GM21825 (cell line): ENCODE results near the gene TOGARAM2.
"Not testable (repeated sequence)": the region's sequence is repeated elsewhere in the genome, so short reads cannot be mapped to it uniquely, and the experiment has no call there.

Experiments used
- ATAC-seq: cut with Tn5 transposase; IDR thresholded peaks from one replicate; pipeline ENCODE4 v1.9.1; 2021; ENCODE audit warnings: mild to moderate bottlenecking, moderate library complexity; ENCODE audit not compliant: unreplicated experiment

Gene TOGARAM2

DNA sequence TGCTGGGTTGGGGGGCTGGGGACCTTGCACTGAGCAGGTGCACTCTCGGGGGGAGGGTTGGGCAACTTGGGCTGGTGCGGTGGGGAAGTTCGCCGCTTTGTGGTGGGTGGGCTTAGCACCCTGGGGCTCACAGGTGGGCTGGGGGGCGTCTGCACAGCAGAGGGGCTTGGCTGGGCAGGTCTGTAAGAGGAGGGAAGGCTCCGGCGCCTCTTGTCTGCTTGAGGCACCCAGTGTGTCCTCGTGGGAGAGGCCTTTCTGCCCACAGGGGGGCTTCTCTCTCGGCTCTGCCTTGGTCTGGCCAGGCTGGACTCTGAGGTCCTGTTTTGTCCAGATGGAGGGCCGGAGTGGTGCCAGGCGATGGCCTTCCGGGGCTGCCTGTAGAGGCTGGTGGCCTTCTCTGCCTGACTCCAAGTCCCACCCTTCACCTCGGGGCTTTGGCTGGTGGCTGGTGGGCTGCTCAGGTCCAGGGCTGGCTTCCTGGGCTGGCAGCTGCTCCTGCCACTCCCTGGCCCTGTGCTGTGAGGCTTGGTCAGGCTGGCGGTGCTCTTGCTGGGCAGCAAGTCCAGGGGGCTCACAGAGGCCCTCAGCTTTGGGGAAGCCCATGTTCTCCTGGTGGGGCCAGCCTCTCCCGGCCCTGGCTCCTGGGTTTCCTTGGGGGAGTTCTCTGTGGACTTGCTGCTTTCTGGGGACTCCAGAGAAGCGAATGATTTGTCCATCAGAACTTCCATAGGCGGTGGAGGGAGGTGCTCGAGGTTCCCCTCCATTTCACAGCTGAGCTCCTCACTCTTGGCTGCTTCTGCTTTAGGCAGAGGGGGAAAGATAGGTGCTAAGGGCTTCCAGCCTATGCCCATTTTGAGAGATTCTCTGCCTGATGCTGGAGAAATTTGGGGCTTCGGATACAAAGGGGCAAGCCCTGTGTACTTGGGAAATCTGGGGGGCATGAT, 90.2 kb downstream of the TOGARAM2 start:
- no peak for ATAC-seq

GRCh38 chr2:29072251-29072650, 91.2 kb downstream of the TOGARAM2 start:
- no peak for ATAC-seq

DNA sequence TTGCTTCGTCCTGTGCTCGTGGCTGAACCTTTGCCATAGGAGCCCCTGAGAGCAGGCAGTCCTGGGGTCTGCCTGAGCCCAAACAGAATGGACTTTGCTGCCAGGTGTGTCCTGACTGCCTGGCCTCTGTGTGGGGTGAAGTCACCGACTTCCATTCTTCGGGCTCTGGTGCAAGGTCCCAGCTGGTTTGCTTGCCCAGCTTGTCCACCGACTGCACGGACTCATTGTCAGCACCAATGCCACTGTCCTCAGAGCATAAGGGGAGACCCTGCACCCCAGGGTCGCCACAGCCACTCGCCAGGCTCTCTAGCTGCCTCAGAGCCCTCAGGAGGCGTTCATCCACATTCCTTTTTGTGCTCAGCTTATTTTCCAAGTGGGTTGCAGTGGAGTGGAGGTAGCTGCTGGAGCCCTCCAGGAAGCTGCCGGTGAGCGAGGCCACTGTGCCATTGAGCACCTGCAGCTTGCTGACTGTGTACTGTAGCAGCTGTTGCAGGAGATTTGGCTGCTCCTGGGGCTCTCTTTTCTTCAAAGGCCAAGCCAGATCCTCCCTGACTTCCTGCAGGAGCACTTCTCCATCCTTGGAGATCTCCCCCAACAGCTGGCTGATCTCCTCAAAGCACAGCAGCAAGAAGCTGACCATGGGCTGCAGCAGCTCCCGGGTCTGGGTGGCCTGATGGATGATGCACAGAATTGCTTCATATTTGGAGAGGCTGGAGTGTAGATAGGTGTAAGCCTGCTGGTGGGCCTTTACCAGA, 92.0 kb downstream of the TOGARAM2 start:
- ATAC-seq: no peak

DNA sequence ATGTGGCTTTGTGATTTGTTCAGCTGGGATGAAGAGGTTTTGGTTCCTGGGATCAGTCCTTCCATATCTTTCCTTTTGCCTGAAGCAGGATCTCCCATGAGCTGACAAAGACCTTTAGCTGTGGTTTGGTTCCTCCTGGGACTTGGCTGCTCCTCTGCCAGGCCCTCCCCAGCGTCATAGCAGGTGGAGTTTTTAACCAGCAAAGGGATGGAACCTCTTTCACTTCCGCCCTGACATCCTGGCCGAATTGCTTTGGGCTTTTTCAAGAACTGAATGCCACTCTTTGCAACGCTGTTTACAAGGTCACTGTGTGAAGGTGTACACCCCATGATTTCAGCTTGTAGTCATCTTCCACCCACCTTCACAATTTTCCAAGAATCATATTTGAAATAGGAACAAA, 92.8 kb downstream of the TOGARAM2 start:
- no peak for ATAC-seq

DNA sequence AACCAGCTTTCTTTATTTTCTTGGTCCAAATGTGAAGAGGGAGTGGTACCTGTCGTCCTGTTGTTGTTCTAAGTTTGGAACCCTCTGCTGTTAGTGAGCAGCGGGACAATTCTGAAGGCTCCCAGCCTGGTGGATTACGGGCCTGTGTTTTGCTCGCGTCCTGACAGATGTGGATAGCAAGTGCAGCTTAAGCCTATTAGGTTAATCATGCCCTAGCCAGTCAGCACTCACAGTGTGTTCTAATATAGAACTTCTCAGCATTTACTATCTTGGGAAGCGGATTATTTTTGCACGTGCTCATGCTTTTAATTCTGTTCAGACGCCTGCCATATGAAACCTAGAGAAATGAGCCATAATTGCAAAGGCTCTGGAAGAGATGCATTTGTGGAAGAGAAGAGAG, 93.3 kb downstream of the TOGARAM2 start, which contains the start of gene PCARE:
TSS of gene PCARE (minus strand) at position 113 of the 400 bp plus-strand sequence. CDS start 262 bp downstream, outside the sequence.
- no peak for ATAC-seq

DNA sequence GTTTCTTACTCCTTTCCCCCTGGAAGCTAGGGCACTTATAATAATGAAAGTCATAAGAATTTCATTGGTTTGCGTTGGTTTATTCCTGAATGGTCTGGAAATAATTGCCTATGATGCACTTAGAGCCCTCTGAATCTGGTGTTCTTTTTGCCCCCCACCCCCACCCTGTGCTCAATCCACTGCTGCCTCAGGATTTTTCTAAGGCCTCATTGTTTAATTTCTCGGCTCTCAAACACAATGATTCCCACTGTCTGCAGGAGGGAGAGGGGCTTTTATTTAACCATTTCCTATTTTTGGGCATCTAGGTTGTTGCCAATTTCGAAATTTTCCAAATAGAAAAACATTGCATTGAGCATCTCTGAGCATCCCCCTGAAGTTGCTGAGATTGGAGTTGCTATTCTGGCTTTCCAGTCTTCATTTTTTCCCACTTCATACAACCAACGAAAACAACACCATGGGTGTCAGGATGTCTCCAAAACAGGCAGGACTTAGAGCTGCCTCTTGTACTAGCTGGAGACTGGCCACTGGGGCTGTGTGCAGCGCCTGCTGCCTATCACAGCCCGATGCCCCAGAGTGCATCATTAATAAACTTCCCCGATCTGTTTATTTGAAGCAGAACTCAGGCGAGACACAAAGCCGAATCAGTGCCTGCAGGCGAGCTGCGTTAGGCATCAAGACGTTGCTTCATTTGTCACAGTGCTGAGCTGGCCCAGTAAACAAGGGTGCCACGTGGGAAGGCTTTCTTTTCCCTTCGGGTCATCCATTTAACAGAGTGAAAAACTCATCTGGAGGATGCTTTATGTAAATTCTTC, 95.0 kb downstream of the TOGARAM2 start:
- ATAC-seq: no peak

- ATAC-seq: no peak
These were observed 98.8 kb downstream of the TOGARAM2 start for GRCh38 chr2:29079887-29080286.

GRCh38 chr2:29080886-29081743, 100.0 kb downstream of the TOGARAM2 start:
- ATAC-seq: no peak

DNA sequence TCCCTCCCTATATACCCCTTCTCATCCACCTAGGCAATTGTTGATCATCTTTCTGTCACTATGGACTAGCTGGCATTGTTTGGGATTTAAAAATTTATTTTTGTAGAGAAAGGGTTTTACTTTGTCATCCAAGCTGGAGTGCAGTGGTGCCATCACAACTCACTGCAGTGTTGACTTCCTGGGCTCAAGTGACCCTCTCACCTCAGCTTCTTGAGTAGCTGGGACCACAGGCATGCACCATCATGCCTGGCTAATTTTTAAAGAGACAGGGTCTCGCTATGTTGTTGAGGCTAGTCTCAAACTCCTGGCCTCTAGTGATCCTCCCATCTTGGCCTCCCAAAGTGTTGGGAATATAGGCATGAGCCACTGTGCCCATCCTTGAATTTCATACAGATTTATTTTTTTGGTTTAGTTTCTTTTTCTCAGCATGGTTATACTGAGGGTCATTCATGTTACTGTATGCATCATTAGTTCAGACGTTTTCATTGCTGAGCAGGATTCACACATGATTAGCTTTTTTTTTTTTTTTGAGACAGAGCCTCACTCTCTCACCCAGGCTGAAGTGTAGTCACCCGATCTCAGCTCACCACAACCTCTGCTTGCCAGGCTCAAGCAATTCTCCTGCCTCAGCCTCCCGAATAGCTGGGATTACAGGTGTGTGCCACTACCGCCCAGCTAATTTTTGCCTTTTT, 101.9 kb downstream of the TOGARAM2 start:
- no peak for ATAC-seq

DNA sequence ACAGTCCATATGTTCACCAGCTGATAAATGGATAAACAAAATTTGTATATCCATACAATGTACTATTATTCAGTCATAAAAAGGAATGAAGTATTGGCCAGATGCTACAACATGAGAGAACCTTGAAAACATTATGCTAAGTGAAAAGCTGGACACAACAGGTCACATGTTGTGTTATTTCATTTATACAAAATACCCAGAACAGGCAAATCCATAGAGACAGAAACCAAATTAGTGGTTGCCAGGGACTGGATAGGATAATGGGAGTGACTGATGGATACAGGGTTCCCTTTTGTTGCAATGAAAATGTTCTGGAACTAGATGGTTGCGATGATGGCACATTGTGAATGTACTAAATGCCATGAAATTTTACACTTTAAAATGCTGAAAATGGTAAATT, 103.5 kb downstream of the TOGARAM2 start:
- ATAC-seq: no peak

- ATAC-seq: not testable (repeated sequence)
These were observed 109.2 kb downstream of the TOGARAM2 start for GRCh38 chr2:29090311-29090710.

GRCh38 chr2:29096969-29097368, 115.9 kb downstream of the TOGARAM2 start:
- ATAC-seq: no peak

DNA sequence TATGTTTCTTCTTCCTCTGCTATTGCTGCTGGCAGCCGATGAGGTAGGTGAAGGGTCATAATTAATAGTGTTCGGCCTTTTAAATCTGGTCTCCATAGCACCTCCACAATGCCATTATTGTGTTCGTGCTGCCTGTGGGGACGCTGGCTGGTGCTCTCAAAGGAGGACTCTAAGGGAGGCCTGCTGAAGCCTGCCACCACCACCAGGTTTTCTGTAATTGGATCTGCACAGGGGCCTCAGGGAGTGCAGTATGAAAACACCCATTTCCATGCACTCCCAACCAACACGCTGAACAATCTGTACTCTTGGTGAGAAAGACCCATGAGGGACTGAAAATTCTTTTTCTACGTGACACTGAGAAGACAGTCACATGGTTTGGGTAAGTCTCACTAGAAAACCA, 116.5 kb downstream of the TOGARAM2 start:
- ATAC-seq: no peak

DNA sequence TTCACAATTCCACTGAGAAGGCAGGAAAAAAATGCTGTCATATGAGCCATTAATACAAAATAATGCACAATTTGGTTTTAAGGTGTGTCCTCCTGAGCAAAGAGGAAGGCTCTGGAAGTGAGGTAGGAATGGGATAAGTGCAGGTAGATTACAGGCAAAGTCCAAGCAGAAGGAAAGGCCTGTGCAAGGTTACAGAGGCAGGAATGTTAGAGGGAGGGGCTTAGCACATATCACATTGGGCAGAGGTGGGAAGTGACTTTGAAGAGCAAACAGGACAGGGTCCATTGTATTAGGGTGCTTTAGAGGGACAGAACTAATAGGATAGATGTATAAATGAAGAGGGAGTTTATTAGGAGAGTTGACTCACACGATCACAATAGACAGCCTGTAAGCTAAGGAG, 119.5 kb downstream of the TOGARAM2 start:
- no peak for ATAC-seq
